Measurements from ENCODE around the gene SLCO4A1.
A peak's percentile ranks its signal among the peaks of the same experiment; 100 is the strongest.
"Not testable (repeated sequence)": the region's sequence is repeated elsewhere in the genome, so short reads cannot be mapped to it uniquely, and the experiment has no call there.

The SLCO4A1 gene

DNA sequence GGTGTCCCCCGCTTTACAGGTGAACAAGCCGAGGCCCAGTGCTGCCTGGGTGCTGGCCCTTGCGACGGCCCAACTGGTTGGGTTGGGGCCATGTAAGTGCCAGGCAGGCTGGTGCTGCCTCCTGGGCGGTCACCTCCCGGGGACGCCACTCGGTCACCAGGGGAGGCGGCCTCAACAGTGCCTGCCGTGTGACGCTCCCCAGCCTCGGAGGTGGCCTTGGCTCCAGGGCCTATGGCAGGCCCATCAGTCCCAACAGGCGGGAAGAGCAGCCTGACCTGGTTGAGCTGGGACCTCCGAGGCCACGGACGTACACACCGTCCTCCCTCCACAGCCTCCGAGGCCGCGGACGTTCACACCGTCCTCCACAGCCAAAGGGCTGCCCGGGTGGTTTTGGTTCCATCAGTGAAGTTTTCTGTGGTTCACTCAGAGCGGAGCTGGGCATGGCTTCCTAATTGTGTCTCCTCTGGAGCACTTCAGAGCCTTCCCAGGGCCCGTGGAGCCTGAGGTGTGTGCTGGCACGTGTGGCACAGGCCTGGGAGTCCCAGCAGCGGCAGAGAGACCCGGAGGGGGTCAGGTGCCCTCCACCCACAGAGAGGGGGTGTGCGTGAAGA is 19.3 kb upstream of the SLCO4A1 start:
- no peak for DNase-seq

DNA sequence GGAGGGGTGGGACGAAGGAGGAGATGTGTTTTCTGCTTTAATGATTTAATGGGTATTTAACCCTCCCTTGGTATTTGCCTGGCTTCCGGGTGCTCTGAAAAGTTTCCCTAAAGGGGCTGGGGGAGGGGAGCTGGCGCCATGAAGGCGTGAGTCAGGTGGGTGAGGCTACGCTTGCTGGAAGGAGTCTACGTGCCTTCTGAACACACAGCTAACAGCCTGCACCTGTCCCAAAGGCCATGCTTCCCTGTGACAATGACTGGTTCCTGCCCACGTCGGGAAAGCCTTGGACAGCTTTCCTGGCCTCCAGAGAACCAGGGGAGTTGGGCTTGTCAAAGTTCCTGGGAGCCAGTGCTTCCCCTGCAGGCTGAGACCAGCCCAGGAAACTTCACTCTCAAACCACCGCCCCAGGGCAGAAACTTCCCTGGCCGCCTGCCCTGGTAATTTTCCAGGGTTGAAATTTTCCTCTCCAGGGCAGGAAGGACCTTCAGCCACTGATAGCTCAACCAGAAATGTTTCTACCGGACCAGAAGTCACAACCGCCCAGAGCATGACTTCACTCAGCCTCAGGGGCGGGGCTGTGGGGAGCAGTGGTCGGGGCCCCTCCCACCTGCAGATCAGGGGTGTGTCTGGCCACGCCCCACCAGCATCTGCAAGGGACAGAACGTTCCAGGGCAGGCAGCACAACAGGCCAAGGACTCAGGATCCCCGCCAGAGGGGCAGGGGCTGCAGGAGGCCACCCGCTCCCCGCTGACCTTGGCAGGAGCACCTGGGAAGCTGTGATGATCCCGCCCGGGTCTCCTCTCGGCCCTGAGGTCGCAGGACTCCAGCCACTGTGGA is 18.6 kb upstream of the SLCO4A1 start:
- DNase-seq = peak; percentile 84 to 87

DNA sequence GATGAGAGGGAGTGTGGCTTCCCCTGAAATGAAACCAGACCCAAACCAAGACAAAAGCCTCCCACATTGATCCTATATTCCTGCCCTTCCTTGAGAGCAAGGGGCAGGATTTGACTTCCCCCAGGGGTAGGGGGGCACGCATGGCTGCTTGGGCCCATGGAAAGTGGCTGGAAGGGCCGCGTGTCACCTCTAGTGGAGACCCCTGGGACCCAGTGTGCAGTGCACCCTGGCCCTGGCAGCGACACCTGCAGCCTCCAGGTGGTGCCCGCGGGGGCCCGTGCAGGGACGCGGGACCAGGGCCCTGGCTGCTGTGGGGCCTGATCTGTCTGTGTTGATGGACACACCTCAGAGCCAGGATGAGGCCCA is 18.0 kb upstream of the SLCO4A1 start:
- DNase-seq = no peak

DNA sequence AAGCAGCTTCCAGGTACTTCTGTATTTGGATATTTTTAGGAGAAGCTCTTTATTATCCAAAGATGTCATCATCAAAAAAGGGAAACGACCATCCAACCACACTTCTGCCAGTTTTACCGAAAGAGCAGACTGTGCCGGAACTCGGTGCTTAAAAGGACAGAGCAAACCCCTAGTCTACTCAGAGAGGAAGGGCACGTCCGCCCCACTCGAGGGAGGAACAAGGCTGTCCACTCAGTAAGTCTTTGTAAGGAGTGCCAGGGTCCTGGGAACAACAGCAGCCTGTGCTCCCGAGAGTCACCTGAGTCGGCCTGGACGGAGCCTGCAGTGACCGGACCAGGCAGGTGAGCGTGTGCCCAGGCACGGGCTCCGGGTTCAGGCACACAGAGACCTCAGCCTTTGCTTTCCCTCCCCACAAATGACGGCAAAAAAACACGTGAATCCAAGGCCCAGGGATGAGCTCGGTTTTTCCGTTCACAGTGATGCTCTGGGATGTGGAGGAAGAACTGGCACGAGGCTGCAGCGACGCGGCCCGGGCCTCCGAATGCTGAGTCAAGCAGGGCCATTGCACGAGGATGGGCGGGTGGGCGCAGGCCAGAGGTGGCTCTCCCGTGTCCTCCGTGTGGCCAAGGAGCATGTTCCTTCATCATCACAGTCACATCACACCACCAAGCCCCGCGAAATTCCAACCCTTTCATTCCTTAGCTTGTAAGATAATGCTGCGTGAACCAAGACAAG is 17.4 kb upstream of the SLCO4A1 start:
- DNase-seq = peak in 1 of 2 donors; percentile 37

DNA sequence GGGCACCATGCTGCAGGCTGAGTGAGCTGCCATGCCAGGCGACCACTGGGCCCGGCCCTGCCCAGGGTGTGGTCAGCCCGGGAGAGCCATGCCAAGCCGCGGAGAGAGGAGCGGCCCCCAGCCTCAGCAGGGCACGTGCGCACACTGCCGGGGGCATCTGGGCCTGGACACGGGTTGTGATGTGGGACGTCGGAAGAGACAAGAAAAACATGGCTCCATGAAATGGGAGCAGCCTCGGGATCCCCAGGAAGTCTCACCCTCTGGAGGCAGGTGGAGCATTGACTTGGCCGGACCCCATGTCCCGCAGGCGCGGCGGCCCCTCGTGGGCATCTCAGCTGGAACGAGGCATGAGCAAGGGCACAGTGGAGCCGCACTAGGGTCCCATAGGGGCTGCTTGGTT is 16.8 kb upstream of the SLCO4A1 start:
- no peak for DNase-seq

DNA sequence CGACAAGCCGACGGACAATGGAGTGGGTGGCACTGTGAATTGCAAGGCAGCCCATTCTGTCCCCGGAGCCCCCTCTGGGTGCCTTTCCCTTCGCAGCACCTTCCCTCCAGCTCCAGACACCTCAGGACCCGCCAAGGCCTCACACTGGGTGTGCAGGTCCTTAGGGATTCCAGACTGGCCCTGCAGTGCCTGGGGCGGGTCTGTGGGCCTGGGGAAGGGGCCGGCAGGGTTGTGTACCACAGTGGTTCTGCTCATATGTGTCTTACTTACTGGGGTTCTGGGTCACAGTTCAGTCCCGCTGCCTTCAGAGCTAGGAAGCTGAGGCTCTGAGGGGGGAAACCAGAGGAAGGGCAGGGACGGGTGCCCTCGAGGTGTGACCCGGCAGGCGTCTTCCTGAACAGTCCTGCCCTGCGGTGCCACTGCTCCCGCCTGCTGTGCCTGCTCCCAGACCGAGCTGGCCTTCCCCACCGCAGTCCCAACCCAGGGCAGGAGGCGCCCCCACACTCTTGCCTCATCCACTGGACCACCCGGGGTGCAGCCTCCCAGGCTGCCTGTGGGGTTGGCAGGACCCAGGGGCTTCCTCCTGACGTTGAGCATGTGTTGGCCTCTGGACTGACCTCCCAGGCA is 16.3 kb upstream of the SLCO4A1 start:
- no peak for DNase-seq

DNA sequence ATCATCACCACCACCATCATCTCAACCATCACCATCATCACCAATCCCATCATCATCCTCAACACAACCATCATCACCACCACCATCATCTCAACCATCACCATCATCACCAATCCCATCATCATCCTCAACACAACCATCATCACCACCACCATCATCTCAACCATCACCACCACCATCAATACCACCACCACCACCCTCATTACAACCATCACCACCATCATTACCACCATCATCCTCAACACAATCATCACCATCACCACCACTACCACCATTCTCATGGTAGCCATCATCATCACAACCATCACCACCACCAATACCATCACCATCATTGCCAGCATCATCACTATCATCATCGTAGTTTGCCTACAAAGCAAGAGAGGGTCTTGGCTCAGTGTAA is 14.9 kb upstream of the SLCO4A1 start:
- DNase-seq = not testable (repeated sequence)

DNA sequence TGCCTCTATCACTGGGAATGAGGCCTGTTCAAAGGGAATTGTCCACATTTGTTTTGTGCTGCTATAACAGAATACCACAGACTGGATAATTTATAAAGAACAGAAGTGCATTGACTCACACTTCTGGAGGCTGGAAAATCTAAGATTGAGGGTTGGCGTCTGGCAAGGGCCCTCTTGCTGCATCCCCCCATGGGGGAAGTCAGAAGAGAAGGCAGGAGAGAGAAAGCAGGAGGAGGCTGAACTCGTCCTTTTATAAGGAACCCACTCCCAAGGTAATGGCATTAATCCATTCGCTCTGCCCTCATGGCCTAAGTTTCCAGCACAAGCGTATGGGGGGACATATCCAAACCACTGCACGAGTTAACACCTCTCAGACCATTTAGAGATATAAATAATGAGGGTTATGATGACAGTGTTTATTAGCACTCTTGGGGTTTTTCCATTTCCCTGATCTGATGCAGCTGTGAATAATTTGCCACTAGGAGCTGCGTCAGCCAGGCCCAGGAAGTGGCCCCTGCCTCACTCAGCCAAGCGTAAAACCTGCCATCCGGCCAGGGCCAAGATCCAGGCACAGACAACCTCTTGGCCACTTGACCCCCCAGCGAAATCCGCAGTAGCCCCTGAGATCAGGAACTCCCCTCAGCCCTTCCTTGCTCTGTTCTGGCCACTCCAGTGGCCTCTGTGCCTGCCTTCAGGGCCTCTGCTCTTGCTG is 14.2 kb upstream of the SLCO4A1 start:
- DNase-seq = peak in 1 of 2 donors; percentile 46

DNA sequence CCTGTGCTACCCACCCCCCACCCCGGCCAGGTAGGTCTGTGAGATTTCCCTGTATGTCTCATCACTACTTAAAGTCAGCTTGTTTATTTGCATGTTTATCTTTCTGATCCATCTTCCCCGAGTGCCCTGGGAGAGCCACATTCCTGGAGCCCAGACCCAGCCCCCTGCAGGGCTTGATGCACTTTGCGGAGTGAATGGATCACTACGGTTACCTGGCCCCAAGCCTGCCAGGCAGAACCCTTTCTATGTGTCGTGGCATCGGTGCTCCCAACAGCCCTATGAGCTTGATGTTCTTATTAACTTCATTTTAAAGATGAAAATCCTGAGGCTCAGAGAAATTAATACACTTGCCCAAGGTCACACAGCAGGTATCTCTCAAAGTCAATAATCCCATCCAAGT is 13.6 kb upstream of the SLCO4A1 start:
- DNase-seq = no peak

DNA sequence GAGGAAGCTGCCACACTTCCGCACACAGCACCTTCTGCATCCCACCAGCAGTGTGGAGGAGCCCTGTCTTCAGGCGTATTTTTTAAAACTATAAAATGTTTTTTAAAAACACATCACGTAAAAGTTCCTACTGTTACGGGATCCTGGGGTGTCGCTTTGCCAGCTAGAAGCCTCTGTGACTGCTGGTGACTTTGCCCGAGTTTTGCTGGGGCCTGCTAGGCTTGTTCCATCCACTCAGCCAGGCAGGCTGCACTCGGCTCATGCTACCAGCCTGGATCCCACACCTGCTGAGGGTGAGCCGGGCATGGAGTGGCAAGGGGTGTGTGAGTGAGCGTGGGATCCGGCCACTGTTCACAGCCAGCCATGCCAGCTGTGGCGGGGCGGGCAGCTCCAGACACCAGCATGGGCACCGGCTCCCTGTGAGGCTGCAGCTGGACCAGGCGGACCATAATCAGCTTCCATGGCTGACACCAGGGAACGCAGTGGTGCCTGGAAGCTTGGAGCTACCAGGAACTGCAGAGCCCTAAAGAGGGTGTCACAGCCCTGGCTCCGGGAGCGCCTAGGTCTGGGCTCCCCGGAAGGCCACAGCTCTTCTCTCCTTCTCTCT is 12.3 kb upstream of the SLCO4A1 start:
- DNase-seq = no peak

DNA sequence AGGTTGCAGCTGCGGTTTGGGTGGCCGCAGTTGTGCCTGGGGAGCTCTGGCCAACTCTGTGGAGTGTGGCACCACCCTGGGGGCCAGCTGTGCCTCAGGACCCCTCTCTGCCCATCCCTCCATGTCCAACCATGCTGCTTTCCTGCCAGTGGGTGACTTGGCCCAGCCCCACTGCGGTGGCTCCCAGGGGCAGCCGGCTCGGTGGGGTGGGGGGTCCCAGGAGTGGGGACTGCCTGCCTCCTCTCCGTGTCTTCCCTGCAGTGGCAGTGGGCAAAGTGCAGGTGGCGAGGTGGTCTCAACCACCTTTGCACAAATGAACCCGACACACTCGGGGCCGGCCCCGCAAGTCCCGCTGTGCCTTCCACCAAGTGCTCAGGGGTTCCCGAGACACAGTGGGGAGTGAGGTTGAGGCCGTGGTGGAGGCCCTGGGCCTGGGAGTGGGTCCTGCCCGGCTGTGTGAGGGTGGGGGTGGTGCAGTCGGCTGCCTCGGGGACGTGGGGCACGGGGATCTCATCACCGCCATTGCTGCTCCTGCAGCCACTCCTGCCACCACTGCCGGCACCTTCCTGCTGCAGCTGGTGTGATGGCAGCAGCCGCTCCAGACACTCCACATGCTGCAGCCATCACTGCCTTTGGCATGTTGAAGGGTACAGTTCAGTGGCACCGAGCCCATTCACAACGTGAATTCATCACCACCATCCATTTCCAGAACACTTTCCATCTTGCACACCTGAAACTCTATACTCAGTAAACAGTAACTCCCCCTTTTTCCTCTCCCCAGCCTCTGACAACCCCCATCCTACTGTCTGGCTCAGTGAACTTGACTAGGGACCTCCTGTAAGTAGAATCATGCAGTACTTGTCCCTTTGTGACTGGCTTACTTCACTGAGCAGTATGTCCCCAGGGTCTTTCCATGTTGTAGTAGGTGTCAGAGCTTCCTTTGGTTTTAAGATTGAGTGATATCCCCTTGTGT is 10.7 kb upstream of the SLCO4A1 start:
- no peak for DNase-seq

DNA sequence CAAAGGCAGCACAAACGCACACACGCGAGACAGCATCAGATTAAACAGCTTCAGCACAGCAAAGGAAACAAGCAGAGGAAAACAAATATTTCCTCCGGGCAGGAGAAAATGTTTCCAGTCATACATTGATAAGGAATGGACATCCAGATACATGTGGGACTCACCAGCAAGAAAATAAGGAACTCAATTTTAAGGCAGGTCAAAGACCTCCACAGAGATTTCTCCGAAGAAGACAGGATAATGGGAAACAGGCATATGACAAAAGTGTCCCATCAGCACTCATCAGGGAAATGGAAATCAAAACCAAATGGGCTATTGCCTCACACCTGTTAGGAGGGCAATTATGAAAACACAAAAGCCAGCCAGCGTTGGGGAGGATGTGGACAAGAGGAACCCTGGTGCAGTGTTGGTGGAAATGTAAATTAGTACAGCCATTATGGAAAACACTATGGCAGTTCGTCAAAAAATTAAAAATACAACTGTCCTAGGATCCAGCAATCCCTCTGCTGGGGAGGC is 9.7 kb upstream of the SLCO4A1 start:
- no peak for DNase-seq

DNA sequence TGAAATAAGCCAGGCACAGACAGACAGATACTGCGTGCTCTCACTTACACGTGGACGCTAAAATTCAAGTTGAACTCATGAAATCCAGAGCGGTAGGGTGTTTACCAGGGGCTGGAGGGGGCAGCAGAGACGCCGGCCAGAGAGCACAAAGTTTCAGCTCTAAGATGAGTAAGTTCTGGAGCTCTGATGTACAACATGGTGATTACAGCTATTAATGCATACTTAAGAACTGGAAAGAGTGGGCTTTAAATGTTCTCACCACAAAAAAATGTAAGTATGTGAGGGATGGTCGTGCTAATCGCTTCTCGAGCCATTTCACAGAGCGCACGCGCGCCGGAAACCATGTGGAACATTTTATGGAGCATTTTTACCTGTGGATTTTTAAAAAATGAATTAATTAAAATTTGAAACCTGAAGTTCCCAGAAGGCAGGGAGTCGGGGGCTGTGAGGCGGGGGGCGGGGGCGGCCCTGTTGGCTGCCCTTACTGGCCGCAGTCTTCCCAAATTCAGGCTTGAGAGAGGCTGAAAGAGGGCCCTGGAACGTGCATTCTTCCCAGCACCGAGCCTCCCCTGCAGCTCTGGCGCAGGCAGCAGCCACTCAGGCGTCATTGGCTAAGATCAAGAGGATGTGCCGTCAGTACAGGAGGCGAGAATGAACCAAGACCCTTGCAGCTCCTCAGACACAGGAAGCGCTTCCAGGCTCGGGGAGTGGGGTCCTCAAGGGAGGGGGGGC is 8.5 kb upstream of the SLCO4A1 start:
- DNase-seq = no peak

DNA sequence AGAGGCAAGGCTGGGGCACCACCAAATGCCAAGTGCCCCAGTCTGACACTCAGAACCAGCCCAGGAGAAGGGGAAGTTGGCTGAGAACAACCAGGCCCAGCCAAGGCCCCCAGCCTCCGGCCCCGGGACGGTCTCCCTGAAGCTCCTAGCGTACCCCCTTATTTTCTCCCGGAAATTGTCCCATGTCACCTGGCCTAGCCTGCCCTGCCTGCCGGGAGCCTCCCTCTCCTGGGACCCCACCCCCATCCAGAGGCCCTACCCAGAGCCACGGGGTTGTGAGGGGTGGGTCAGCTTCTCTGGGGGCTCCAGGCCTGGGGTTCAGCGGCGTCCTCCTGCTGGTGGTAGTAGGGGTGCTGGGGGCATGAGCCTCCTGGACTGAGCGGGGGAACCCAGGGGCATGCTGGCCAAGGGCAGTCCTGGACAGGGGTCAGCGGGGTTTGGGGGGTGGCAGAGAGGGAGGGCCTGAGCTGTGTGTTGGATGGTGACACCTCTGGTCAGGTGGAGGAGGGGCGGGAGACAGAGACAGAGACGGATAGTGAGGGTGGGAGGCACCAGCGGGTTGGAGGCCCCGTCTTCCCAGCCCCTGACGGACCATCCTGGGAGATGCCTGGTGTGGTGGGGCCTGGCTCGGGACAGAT is 7.9 kb upstream of the SLCO4A1 start:
- no peak for DNase-seq

DNA sequence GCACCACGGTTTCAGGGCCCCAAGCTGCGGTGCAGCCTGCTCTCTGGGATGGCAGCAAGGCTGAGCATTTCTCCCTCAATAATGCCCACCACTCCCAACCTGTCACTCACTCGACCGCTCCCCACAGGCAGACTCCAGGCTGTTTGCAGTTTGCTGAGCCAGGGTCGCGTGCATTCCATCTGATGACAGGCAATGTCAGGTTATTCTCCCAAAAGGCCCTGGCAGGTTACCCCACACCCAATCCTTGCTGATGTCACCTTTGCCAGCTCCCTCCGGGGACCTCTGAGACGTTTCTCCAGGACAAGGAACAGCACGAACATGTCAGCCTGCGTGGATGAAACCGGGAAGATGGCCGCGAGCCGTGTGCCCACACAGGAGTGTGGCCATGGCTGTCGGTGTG is 7.1 kb upstream of the SLCO4A1 start:
- DNase-seq = no peak

DNA sequence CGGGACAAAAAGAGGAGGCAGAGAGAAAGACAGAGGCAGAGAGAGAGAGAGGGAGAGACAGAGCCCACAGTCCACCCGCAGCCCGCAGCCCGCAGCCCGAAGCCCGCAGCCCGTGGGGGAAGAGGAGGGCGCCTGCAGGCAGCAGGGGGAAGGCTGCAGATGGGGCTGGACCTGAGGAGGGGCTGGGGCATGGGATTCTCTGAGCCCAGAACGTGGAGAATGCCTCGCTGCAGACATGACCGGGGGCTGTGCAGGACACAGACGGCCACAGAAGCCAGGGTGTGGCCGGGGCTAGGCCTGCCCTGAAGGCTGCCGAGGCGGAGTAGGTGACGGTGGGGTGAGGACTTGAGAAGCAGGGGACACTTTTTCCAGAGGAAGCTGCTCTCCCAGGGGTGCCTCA is 6.5 kb upstream of the SLCO4A1 start:
- DNase-seq = no peak

DNA sequence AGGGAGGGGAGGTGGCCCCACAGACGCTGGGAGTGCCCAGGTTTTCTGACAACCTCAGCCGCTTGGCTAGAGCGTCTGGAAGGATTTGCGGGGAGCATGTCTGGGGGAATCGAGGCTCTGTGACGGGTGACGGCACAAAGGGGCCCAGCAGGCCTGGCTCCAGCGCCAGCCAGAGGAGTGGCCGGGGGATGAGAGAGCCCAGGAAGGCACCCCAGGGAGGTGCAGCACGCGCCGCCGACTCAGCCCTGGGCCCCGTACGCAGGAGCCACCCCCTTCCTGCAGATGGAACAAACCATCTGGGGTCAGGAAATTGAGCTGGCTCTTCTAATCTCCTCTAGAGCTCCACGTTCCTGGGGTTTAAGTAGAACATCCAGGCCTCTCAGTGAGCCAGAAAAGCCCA is 5.9 kb upstream of the SLCO4A1 start:
- DNase-seq = no peak

DNA sequence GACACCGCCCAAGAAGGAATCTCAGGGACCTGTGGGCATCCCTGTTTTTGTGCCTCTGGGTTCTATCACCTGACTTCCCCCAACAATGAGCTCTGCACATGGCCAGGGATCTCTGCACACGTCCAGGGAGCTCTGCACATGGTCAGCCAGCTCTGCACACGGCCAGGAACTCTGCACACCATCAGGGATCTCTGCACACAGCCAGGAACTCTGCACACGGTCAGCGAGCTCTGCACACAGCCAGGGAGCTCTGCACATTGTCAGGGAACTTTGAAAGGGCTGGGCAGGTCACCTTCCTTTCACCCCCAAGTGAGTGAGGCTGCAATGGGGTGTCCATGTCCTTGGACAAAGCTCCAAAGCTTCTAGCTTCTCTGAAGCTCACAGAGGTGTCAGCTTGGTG is 5.2 kb upstream of the SLCO4A1 start:
- no peak for DNase-seq

DNA sequence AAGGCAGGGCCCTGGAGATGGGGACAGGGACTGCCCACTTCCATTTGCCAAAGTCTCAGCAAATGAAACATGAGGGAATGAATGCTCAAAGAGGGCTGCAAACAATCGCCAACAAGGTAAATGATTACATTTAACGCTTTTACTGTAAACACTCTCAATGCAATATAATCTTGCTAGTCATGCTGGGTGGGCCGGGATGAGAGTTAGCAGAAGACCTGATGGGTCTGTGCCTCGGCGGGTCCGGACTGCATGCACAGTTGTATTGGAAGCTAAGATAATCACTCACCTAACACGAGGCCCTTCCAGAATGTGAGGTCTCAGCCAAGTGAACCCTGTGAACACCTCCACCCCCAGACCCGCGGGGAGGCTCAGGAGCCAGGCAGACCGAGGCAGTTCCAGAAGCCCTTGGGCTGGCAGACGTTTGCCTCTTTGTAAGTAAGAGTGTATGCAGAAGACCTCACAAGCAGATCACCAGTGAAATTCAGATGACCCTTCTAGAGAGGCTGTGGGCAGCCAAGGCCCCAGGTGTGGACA is 4.7 kb upstream of the SLCO4A1 start:
- DNase-seq = no peak
